Heart right ventricle (tissue), 16 donors: ENCODE measurements around the gene TPO. TPM values are rescaled to one million over a fixed set of nuclear protein-coding genes. Genes with fewer than 3 reads are reported as not detected.
"Not testable (repeated sequence)": the region's sequence is repeated elsewhere in the genome, so short reads cannot be mapped to it uniquely, and the experiment has no call there.

ENCODE experiments used
- ATAC-seq, 8 donors: fragments of 200-7000 bp; cut with Tn5 transposase; one replicate each; pipeline ENCODE4 v1.9.1; 2020; ENCODE audit warnings: mild to moderate bottlenecking in 8 of 8, moderate library complexity in 8 of 8, moderate number of reproducible peaks in 1 of 8
- DNase-seq, 2 donors: peaks; one replicate each; pipeline ENCODE4 v3.0.0-alpha.2; 2020
- H3K27ac ChIP-seq, 10 donors: fragments of 200-600 bp; sonication (generic) in 2 of 10; one replicate each; pipeline versions ENCODE4 v1.5.0 to v1.8.0; 2020 to 2022; ENCODE audit warnings: mild to moderate bottlenecking in 3 of 10
- H3K27me3 ChIP-seq, 7 donors: fragments of 200-600 bp; one replicate each; pipeline ENCODE4 v1.8.0; 2021 to 2022; ENCODE audit warnings: mild to moderate bottlenecking in 2 of 7
- H3K36me3 ChIP-seq, 9 donors: fragments of 200-600 bp; sonication (generic) in 1 of 9; one replicate each; pipeline versions ENCODE4 v1.5.0 to v1.8.0; 2020 to 2022; ENCODE audit warnings: mild to moderate bottlenecking in 2 of 9
- H3K4me1 ChIP-seq, 9 donors: fragments of 200-600 bp; sonication (generic) in 1 of 9; one replicate each; pipeline versions ENCODE4 v1.5.0 to v1.8.0; 2020 to 2022; ENCODE audit warnings: mild to moderate bottlenecking in 4 of 9
- H3K4me3 ChIP-seq, 10 donors: fragments of 200-600 bp; sonication (generic) in 2 of 10; one replicate each; pipeline versions ENCODE4 v1.5.0 to v1.8.0; 2020 to 2022; ENCODE audit warnings: mild to moderate bottlenecking in 7 of 10, moderate library complexity in 2 of 10
- H3K9me3 ChIP-seq, 11 donors: fragments of 200-600 bp in 10 of 11; sonication (generic) in 2 of 11; one replicate each; pipeline versions ENCODE4 v1.5.0 to v1.8.0; 2013 to 2022; ENCODE audit warnings: mild to moderate bottlenecking in 2 of 11, control low read depth in 1 of 11, moderate library complexity in 1 of 11
- WGBS, 2 donors: extraction: QIAGEN DNeasy Blood & Tissue Kit; methylation state at CpG; one replicate each; pipeline ENCODE4 v1.1.7; 2013; ENCODE audit warnings: inconsistent platforms in 1 of 2; 5-methylcytosine and 5-hydroxymethylcytosine counted together
- intact Hi-C, 10 donors: fragments of 100-400 bp; cut with DNase I; formaldehyde crosslinking; loops; one replicate each; pipeline versions ENCODE4 v1.11.1 to v1.14.2; 2022
- polyA plus RNA-seq, 2 donors: library from polyadenylated mRNA; stranded (reverse); fragments of 200-250 nt; gene quantifications; one replicate each; pipeline ENCODE4 v1.2.3, GENCODE V29; 2013
- total RNA-seq, 10 donors: library from RNA; stranded (reverse); fragmentation: NEBNext Ultra II Directional in 3 of 10; extraction: Animal tissue kit (Norgen Biotek cat#: 25700) in 3 of 10; gene quantifications; one replicate each; pipeline versions ENCODE4 v1.2.1 to v1.2.4, GENCODE V29; 2021 to 2023
- TF ChIP-seq, protein P1 (sequence below), 9 donors: fragments of 200-600 bp; sonication (generic) in 2 of 9; IDR thresholded peaks; one replicate each; pipeline versions ENCODE4 v1.5.0 to v1.8.0; 2021 to 2022; ENCODE audit warnings: antibody characterized with exemption in 9 of 9, mild to moderate bottlenecking in 5 of 9, moderate library complexity in 1 of 9
- donor health status: Arrhythmogenic right ventricular cardiomyopathy.
- donor health status: ischemic (EF 13 %, LVEDD 7.1; RV severe dilation, severe dysfunction).
- donor health status: healthy with polysubstance abuse.
- donor health status: DM: no; HTN: yes; CAD: no.
- donor health status: DM: no; HTN: no; CAD: no.
- donor health status: ischemic (EF 25% LVEDD 6.9; RV normal size, moderate dysfunction).
- donor health status: ischemic (EF 25% LVEDD 5.7; RV mildly dilated, moderate dysfunction).
- donor health status: healthy.
- donor health status: DM: yes; HTN: yes; CAD: no.
- donor health status: Ischemic cardiomyopathy.
- donor health status: ischemic (EF 35%, LVEDD 5.7; RV mildly dilated, moderate dysfunction).
- donor health status: nonischemic (EF 11% LVEDD 7.7; RV severe dilation, severe dysfunction).
- donor health status: DM: yes; HTN: yes; CAD: no.
- donor health status: PGD.
- donor health status: ischemic (EF 29% LVEDD 5.4; RV normal size, mild dysfunction).
- donor health status: nonischemic (EF 23%, LVEDD 6.1; RV moderate dilation, normal function).

Gene TPO
- total and polyA plus RNA-seq, 12 donors, result 0.85 to 22.1 (median 6.4) TPM

DNA sequence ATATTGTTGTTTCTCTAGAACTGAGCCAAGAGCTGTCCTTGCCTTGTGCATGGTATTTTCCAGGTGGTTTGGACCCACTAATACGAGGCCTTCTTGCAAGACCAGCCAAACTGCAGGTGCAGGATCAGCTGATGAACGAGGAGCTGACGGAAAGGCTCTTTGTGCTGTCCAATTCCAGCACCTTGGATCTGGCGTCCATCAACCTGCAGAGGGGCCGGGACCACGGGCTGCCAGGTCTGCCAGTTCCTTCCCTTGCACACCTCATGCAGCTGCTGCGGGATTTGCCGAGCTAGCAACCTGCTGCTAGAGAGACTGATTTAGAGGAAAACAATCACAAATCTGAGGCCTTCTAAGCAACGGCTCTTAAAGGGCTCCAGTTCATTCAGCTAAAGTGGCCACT lies 74.5 kb downstream of the TPO start:
- H3K27ac ChIP-seq, result no peak overlapping the region
- H3K36me3 ChIP-seq, result peaks cover 0 to 6% (median 0%) of the 10 kb centered on the region in 9 donors
- TF ChIP-seq, protein P1, sequence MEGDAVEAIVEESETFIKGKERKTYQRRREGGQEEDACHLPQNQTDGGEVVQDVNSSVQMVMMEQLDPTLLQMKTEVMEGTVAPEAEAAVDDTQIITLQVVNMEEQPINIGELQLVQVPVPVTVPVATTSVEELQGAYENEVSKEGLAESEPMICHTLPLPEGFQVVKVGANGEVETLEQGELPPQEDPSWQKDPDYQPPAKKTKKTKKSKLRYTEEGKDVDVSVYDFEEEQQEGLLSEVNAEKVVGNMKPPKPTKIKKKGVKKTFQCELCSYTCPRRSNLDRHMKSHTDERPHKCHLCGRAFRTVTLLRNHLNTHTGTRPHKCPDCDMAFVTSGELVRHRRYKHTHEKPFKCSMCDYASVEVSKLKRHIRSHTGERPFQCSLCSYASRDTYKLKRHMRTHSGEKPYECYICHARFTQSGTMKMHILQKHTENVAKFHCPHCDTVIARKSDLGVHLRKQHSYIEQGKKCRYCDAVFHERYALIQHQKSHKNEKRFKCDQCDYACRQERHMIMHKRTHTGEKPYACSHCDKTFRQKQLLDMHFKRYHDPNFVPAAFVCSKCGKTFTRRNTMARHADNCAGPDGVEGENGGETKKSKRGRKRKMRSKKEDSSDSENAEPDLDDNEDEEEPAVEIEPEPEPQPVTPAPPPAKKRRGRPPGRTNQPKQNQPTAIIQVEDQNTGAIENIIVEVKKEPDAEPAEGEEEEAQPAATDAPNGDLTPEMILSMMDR (IDR thresholded peaks at IDR 0.05), result no peak
- no peaks in the 10 kb centered on the region for H3K4me1 ChIP-seq
- no peaks in the 10 kb centered on the region for H3K9me3 ChIP-seq
- DNase-seq (no peak), ATAC-seq (no peak)
- H3K4me3 ChIP-seq, result no peak overlapping the region
- 47 to 58% methylated on average over 9 of the region's 9 CpGs for WGBS, 2 donors
- intact Hi-C loops, result no loop called here
- peaks cover 0 to 4% (median 0%) of the 10 kb centered on the region in 7 donors for H3K27me3 ChIP-seq

DNA sequence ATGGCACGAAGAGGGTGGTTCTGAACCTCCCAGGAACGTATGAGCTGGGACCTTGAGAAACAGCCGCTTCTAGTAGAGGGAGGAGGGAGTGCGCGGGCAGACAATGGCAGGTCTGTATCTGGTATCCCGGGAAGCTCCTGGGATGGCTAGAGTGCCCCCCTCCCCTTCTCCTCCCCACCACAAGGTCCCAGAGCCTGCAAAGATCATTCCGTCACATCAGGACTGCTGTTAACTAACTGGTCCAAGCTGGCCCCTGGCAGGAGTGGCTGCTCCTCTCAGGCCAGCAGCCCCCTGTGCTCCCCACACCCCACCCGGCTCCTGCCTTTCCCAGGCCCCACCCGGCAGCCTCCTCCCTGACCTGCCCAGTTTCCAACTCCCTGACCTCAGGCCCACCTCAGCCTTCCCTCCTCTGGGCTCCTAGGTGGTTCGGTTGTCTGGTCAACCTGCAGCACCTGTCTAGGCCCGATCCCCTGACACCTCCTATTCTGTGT lies 75.0 kb downstream of the TPO start:
- DNase-seq (no peak), ATAC-seq (no peak)
- H3K27ac ChIP-seq, result no peak overlapping the region
- whole genome bisulfite sequencing, 2 donors, result 62 to 65% methylated on average over 11 of the region's 11 CpGs
- TF ChIP-seq, protein P1 (IDR thresholded peaks at IDR 0.05), result no peak
- peaks cover 0 to 1% (median 0%) of the 10 kb centered on the region in 9 donors for H3K4me1 ChIP-seq
- no peaks in the 10 kb centered on the region for H3K9me3 ChIP-seq
- H3K27me3 ChIP-seq, result peaks cover 0 to 4% (median 0%) of the 10 kb centered on the region in 7 donors
- no peak overlapping the region for H3K4me3 ChIP-seq
- peaks cover 0 to 5% (median 0%) of the 10 kb centered on the region in 9 donors for H3K36me3 ChIP-seq
- intact Hi-C loops, result no loop called here

DNA sequence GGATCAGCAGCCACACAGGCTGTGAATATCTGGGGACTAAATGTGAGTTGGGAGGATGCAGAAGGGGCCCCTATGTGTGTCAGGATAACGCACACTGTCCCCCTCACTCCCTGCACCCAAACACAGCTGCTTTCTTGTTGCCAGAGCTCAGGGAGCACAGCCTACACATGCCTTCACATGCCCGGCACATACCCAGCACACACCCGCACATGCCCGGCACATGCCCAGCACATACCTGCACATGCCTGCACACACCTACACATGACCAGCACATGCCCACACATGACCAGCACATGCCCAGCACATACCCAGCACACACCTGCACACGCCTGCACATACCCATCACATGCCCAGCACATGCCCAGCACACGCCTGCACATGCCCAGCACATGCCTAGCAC lies 75.6 kb downstream of the TPO start:
- peaks cover 0 to 4% (median 0%) of the 10 kb centered on the region in 7 donors for H3K27me3 ChIP-seq
- H3K4me1 ChIP-seq, result peaks cover 0 to 7% (median 0%) of the 10 kb centered on the region in 9 donors
- H3K9me3 ChIP-seq, result no peaks in the 10 kb centered on the region
- 93 to 94% methylated on average over 5 to 6 of the region's 6 CpGs for WGBS, 2 donors
- H3K36me3 ChIP-seq, result peaks cover 0 to 1% (median 0%) of the 10 kb centered on the region in 9 donors
- H3K4me3 ChIP-seq, result no peak overlapping the region
- TF ChIP-seq, protein P1 (IDR thresholded peaks at IDR 0.05), result no peak
- DNase-seq (no peak), ATAC-seq (no peak)
- intact Hi-C loops, result no loop called here
- no peak overlapping the region for H3K27ac ChIP-seq

DNA sequence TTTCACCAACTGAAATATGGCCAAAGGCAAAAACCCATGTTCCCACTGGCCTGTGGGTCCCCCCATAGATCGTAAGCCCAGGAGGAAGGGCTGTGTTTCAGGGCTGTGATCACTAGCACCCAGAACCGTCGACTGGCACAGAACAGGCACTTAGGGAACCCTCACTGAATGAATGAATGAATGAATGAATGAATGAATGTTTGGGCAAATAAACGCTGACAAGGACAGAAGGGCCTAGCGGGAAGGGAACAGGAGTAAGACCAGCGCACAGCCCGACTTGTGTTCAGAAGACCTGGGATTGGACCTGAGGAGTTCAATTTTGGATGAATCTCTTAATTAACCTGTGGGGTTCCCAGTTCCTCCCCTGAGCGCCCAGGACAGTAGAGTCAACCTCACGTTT lies 76.2 kb downstream of the TPO start:
- WGBS, 2 donors, result 96 to 97% methylated on average over 9 of the region's 9 CpGs
- Histone ChIP-seq H3K36me3 (peaks cover 0 to 3% (median 0%) of the 10 kb centered on the region in 9 donors), H3K4me3 (no peak overlapping the region), H3K9me3 (no peaks in the 10 kb centered on the region), H3K4me1 (peaks cover 0 to 7% (median 0%) of the 10 kb centered on the region in 9 donors), H3K27ac (no peak overlapping the region), H3K27me3 (peaks cover 0 to 4% (median 0%) of the 10 kb centered on the region in 7 donors)
- intact Hi-C loops, result no loop called here
- DNase-seq (no peak), ATAC-seq (no peak)
- TF ChIP-seq, protein P1 (IDR thresholded peaks at IDR 0.05), result no peak

DNA sequence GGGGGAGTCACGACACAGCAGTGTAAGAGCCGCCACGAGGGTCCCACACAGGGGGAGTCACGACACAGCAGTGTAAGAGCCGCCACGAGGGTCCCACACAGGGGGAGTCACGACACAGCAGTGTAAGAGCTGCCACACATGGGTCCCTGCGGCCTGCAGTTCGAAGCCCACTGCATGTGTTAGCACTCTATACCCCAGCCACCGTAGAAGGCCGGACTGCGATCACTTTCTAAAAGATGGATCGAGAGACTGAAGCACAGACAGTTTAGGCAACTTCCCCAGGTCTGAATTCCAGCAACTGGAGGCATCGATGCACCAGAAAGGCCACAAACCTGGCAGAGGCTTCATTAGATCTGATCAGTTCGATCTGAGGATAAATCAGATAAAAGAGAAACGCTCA lies 77.1 kb downstream of the TPO start:
- DNase-seq, intact Hi-C loops, H3K4me3 ChIP-seq, H3K4me1 ChIP-seq, H3K27me3 ChIP-seq, H3K36me3 ChIP-seq, ATAC-seq, H3K9me3 ChIP-seq, H3K27ac ChIP-seq: not testable (repeated sequence)
- WGBS, 2 donors, result 87 to 93% methylated on average over 16 of the region's 16 CpGs
